EL (cell line): Measurements from ENCODE around the gene IL1R2.

Experiments
- DNase-seq: peaks from one replicate; pipeline ENCODE4 v3.0.0-alpha.2; 2016

The IL1R2 gene

DNA sequence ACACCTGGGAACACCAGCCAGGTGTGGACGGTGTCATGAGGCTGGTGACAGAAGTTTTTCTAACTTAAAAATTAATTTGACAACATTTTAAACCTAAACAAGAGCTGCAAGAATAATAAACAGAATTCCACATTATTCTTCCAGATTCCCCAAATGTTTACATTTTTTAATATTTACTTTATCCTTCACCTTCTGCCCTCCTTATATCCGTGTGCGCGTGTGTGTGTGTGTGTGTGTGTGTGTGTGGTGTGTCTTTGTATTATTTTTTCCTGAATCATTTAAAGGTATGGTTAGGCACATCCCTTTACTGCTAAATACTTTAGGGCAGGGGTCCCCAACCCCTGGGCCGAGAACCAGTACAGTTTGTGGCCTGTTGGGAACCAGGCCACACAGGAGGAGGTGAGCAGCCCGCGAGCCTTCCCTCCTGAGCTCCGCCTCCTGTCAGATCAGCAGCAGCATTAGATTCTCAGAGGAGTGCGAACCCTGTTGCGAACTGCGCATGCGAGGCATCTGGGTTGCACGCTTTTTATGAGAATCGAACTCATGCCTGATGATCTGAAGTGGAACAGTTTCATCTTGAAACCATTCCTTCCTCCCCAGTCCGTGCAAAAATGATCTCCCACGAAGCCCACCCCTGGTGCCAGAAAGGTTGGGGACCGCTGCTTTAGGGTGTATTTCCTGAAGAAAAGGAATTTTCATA, 16.4 kb upstream of the IL1R2 start:
- no peak for DNase-seq

GRCh38 chr2:101976891-101977290, 14.9 kb upstream of the IL1R2 start:
- DNase-seq = no peak

- no peak for DNase-seq
Measured at GRCh38 chr2:101980368-101980767, 11.4 kb upstream of the IL1R2 start.

DNA sequence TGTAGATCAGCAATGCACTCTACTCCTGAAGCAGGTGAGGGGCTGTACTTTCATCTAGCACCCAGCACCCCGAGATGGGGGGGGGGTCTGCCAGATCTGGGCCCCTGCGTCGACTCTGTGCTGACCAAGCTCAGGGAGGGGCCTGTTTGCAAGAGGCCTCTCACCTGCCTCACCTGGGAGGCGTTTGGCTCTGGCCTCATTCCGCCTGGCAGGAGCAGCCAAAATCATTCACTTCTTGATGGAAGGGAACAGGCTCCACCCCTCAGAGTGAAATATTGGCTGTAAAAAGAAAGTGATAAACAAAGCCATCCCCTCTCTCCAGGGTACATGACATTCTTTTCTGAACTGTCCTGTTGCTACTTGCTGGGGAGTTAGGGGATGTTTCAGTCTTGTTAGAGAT, 10.7 kb upstream of the IL1R2 start:
- DNase-seq = no peak

GRCh38 chr2:101981504-101981903, 10.3 kb upstream of the IL1R2 start:
- no peak for DNase-seq

- no peak for DNase-seq
Measured at GRCh38 chr2:101982495-101983029, 9.2 kb upstream of the IL1R2 start.

- peak; percentile 17 for DNase-seq
Measured at GRCh38 chr2:101983486-101983885, 8.3 kb upstream of the IL1R2 start.

DNA sequence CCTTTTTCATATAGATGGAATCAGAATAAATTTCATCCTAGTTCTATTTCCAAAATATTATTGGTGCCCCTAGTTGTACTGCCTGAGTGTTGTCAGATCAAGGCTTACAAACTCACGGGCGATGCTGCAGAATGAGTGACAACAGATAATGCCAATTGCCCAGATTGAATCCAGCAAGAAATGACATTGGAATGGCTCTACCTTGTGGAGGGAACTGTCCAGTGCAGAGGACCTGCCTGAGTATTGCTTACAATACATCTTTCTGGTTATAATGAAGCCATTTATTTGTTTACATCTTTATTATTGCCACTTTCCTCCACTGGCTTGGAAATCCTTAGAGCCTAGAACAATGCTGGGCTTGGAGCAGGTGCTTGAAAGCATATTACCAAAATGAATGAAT, 7.8 kb upstream of the IL1R2 start:
- no peak for DNase-seq

GRCh38 chr2:101984656-101985055, 7.1 kb upstream of the IL1R2 start:
- DNase-seq = no peak

GRCh38 chr2:101985101-101985792, 6.5 kb upstream of the IL1R2 start:
- DNase-seq = no peak

DNA sequence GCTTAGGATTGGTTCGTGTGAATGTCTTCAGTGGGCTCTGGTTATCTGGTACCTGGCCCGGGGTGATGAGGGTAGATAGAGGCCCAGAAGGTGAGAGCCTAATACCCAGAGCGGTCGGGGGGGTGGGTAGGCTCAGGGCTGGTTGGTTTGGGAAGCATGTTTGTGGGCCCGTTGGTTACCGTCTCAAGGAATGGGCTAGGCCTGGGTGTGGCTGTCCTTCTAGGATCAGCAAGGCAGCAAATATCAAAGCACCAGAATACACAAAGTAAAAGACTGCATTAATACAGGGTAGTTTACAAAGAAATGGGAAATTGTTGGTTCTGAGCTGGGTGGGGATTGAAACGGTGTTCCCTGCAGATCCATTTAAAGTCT, 6.0 kb upstream of the IL1R2 start:
- DNase-seq = no peak

- no peak for DNase-seq
Measured at GRCh38 chr2:101986376-101986775, 5.4 kb upstream of the IL1R2 start.

- no peak for DNase-seq
Measured at GRCh38 chr2:101986804-101987740, 4.7 kb upstream of the IL1R2 start.

DNA sequence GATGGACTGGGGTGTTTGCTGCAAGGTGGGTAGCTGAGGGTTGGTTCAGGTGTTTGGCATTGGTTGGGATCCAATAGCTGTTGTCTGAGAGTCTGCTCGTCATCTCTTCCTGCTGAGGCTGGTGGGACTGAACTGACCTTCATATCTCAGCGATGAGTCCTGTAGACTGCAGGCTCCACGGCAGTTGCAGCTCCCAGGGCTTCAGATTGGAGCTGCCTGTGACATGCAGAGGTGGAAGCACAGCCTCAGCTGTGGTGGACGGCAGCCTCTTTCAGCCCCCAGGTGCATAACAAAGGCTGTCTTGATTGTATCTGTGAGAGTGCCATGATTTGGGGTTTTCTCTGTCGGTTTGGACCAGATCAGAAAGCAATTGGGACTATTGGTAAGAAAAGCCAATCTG, 3.9 kb upstream of the IL1R2 start:
- no peak for DNase-seq

- no peak for DNase-seq
Measured at GRCh38 chr2:101988541-101988940, 3.2 kb upstream of the IL1R2 start.

- DNase-seq = no peak
Measured at GRCh38 chr2:101989740-101990460, 1.9 kb upstream of the IL1R2 start.

- no peak for DNase-seq
Measured at GRCh38 chr2:101993772-101994171, 2.0 kb downstream of the IL1R2 start.

DNA sequence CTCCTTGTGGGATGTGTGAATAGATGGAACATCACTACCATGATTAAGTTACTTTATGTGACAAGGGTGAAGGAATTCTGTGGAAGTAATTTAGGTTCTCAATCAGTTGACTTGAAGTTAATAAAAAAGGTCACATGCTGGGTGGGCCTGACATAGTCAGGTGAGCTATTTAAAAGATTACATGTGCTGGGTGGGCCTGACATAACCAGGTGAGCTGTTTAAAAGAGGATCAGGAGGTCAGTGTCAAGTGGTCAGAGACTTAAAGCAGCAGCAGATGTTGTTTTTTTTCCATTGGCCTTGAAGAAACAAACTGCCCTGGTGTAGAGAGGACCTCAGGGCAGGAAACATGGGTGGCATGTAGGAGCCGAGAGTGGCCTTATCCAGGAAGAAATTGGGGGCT, 3.3 kb downstream of the IL1R2 start:
- no peak for DNase-seq

DNA sequence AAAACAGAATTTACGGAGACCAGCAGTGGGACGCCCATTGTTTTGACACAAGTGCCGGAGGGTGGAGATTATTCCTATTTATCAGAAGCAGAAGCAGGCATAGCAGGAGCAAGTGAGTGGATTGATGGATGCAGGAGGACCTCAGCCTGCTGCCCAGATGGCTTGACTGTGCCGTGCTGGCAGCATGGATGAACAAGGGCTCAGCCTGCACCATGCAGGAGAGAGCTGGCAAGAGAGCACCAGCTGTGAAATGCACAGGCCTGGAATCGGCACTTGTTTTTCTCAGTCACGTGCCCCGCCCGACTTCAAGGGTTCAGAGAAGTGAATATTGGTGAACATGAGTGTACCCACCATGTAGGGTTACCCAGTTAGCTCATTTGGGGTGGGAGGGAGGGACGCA, 4.0 kb downstream of the IL1R2 start:
- DNase-seq = no peak

- DNase-seq = no peak
Measured at GRCh38 chr2:101998556-101998895, 6.8 kb downstream of the IL1R2 start.

GRCh38 chr2:101998896-101999789, 7.4 kb downstream of the IL1R2 start:
- DNase-seq = no peak

DNA sequence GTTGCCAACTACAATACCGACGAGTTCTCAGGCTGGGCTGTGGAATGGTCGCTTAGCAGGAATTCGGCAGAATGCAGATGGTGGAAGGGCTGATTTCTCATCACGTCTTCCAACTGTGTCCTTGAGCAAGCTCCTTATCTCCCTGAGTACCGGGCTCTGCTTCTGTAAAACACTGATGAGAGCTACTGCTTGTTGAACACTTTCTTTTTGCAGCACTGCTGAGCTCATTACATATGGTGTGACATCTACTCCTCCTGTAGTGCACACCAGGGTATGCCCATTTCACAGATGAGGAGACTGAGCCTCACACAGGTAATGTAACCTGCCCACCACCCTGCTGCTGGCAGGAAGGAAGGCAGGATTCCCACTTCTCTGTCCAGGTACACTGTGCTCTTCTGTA, 8.3 kb downstream of the IL1R2 start:
- DNase-seq = no peak
